Prostate gland (tissue), 2 donors: ENCODE results near the gene RABGEF1. TPM values are rescaled to one million over a fixed set of nuclear protein-coding genes. Genes with fewer than 3 reads are reported as not detected.
"Not testable (repeated sequence)": the region's sequence is repeated elsewhere in the genome, so short reads cannot be mapped to it uniquely, and the experiment has no call there.

ENCODE experiments used
- DNase-seq: peaks from one replicate; pipeline ENCODE4 v3.0.0-alpha.2; 2019; ENCODE audit warnings: low spot score
- H3K27ac ChIP-seq, 2 donors: fragments of 200-600 bp; sonication (generic); 2 replicates each; pipeline ENCODE4 v1.5.1; 2017 to 2019
- H3K27me3 ChIP-seq: fragments of 200-600 bp; sonication (generic); replicated peaks from 2 replicates; pipeline ENCODE4 v1.5.1; 2019; ENCODE audit not compliant: insufficient read depth
- H3K36me3 ChIP-seq, 2 donors: fragments of 200-600 bp; sonication (generic); 1 replicate in 1 of 2; 2 replicates in 1 of 2; pipeline versions ENCODE4 v1.5.1 to v1.8.1; 2017 to 2019
- H3K4me1 ChIP-seq: fragments of 200-600 bp; sonication (generic); replicated peaks from 2 replicates; pipeline ENCODE4 v1.5.1; 2019
- H3K4me3 ChIP-seq, 2 donors: fragments of 200-600 bp; sonication (generic); 2 replicates each; pipeline ENCODE4 v1.5.1; 2017 to 2019
- H3K9me3 ChIP-seq: fragments of 200-600 bp; sonication (generic); 2 replicates; pipeline ENCODE4 v1.5.1; 2017
- CTCF ChIP-seq, 4 experiments: fragments of 200-600 bp in 2 of 4; fragments of 450-650 bp in 2 of 4; sonication (generic) in 2 of 4; IDR thresholded peaks; 1 replicate in 3 of 4; 2 replicates in 1 of 4; pipeline ENCODE4 v1.5.1; 2016 to 2019; ENCODE audit warnings: antibody characterized with exemption in 4 of 4, mild to moderate bottlenecking in 2 of 4, moderate library complexity in 2 of 4
- POLR2A ChIP-seq: fragments of 450-650 bp; IDR thresholded peaks from one replicate; pipeline ENCODE4 v1.6.1; 2016; ENCODE audit warnings: antibody characterized with exemption, mild to moderate bottlenecking
- POLR2AphosphoS5 ChIP-seq: sonication (generic); formaldehyde crosslinking; IDR thresholded peaks from one replicate; pipeline ENCODE4 v1.6.1; 2017; ENCODE audit warnings: antibody characterized with exemption
- WGBS: methylation state at CpG from one replicate; pipeline ENCODE4 v1.1.5; 2018; 5-methylcytosine and 5-hydroxymethylcytosine counted together
- intact Hi-C: fragments of 100-400 bp; cut with DNase I; formaldehyde crosslinking; loops from one replicate; pipeline ENCODE4 v1.14.2; 2022
- total RNA-seq, 2 donors: library from RNA; depleted of rRNA; stranded (reverse); fragments of >200 nt; gene quantifications; one replicate each; pipeline ENCODE4 v1.1.0, GENCODE V29; 2016

The RABGEF1 gene
- total RNA-seq, 2 donors from 2014 or later, result 20.8 to 49.6 TPM

- DNase-seq, result no peak
- no peak overlapping the region for H3K27ac ChIP-seq
- no peaks in the 10 kb centered on the region for H3K4me1 ChIP-seq
- H3K27me3 ChIP-seq, result no peaks in the 10 kb centered on the region
- no peaks in the 10 kb centered on the region for H3K36me3 ChIP-seq
- intact Hi-C loops, result no loop called here
- TF ChIP-seq CTCF (IDR thresholded peaks at IDR 0.05) (no peak), POLR2A (no peak), POLR2AphosphoS5 (no peak)
- WGBS, result 87% methylated on average over 9 of the region's 9 CpGs
- H3K9me3 ChIP-seq, result no peaks in the 10 kb centered on the region
- no peak overlapping the region for H3K4me3 ChIP-seq
Measured at GRCh38 chr7:66771795-66772194, 31.3 kb downstream of the RABGEF1 start.

GRCh38 chr7:66773744-66774143 lies 33.2 kb downstream of the RABGEF1 start:
- H3K27me3 ChIP-seq, intact Hi-C loops, H3K4me3 ChIP-seq, H3K27ac ChIP-seq, DNase-seq, H3K9me3 ChIP-seq, H3K4me1 ChIP-seq, H3K36me3 ChIP-seq: not testable (repeated sequence)
- 97% methylated on average over 4 of the region's 4 CpGs for WGBS

- H3K36me3 ChIP-seq, H3K27me3 ChIP-seq, intact Hi-C loops, H3K9me3 ChIP-seq, H3K4me1 ChIP-seq, H3K27ac ChIP-seq, DNase-seq, H3K4me3 ChIP-seq: not testable (repeated sequence)
- WGBS, result 96% methylated on average over 5 of the region's 5 CpGs
Measured at GRCh38 chr7:66776383-66776782, 35.9 kb downstream of the RABGEF1 start.

- H3K4me1 ChIP-seq, result no peaks in the 10 kb centered on the region
- no peak overlapping the region for H3K27ac ChIP-seq
- WGBS, result 95% methylated on average over 2 of the region's 2 CpGs
- intact Hi-C loops, result no loop called here
- no peaks in the 10 kb centered on the region for H3K36me3 ChIP-seq
- no peaks in the 10 kb centered on the region for H3K27me3 ChIP-seq
- no peak overlapping the region for H3K4me3 ChIP-seq
- TF ChIP-seq POLR2AphosphoS5 (no peak), POLR2A (no peak), CTCF (IDR thresholded peaks at IDR 0.05) (no peak)
- no peaks in the 10 kb centered on the region for H3K9me3 ChIP-seq
- DNase-seq, result no peak
Measured at GRCh38 chr7:66776800-66777442, 36.4 kb downstream of the RABGEF1 start.

GRCh38 chr7:66778201-66778600 lies 37.7 kb downstream of the RABGEF1 start:
- TF ChIP-seq CTCF (IDR thresholded peaks at IDR 0.05), result no peak
- Histone ChIP-seq H3K9me3 (no peaks in the 10 kb centered on the region), H3K27ac (no peak overlapping the region), H3K27me3 (no peaks in the 10 kb centered on the region), H3K4me1 (no peaks in the 10 kb centered on the region), H3K36me3 (no peaks in the 10 kb centered on the region), H3K4me3 (no peak overlapping the region)
- DNase-seq, result no peak
- intact Hi-C loops, result no loop called here
- 94% methylated on average over 4 of the region's 4 CpGs for WGBS

- DNase-seq, result no peak
- H3K27me3 ChIP-seq, result no peaks in the 10 kb centered on the region
- H3K27ac ChIP-seq, result no peak overlapping the region
- no peaks in the 10 kb centered on the region for H3K36me3 ChIP-seq
- H3K9me3 ChIP-seq, result no peaks in the 10 kb centered on the region
- TF ChIP-seq POLR2AphosphoS5 (no peak), CTCF (IDR thresholded peaks at IDR 0.05) (no peak), POLR2A (no peak)
- H3K4me3 ChIP-seq, result no peak overlapping the region
- WGBS, result 85% methylated on average over 5 of the region's 5 CpGs
- H3K4me1 ChIP-seq, result no peaks in the 10 kb centered on the region
- intact Hi-C loops, result no loop called here
Measured at GRCh38 chr7:66779669-66780409, 39.3 kb downstream of the RABGEF1 start.
